PFSK-1 (cell line): ENCODE measurements around the gene USP11.

Experiments
- POLR2AphosphoS5 ChIP-seq: IDR thresholded peaks from 2 replicates; pipeline ENCODE4 v1.6.1; 2012; ENCODE audit warnings: low read depth, mild to moderate bottlenecking, control low read depth, low read length, moderate library complexity
- SIN3A ChIP-seq: IDR thresholded peaks from 2 replicates; pipeline ENCODE4 v1.6.1; 2012; ENCODE audit warnings: mild to moderate bottlenecking, low read length, moderate library complexity, borderline replicate concordance; ENCODE audit not compliant: insufficient read depth
- TAF1 ChIP-seq: IDR thresholded peaks from 2 replicates; pipeline ENCODE4 v1.6.1; 2012; ENCODE audit warnings: low read length, control low read depth, borderline replicate concordance; ENCODE audit not compliant: insufficient read depth
- TF ChIP-seq, protein P1 (sequence below), 2 experiments: IDR thresholded peaks; 2 replicates each; pipeline versions ENCODE4 v1.6.1 to v1.8.0; 2011 to 2012; ENCODE audit warnings: low read depth in 2 of 2, low read length in 2 of 2, control low read depth in 1 of 2, inconsistent platforms in 1 of 2, mild to moderate bottlenecking in 1 of 2, moderate library complexity in 1 of 2; ENCODE audit not compliant: insufficient read depth in 1 of 2

DNA sequence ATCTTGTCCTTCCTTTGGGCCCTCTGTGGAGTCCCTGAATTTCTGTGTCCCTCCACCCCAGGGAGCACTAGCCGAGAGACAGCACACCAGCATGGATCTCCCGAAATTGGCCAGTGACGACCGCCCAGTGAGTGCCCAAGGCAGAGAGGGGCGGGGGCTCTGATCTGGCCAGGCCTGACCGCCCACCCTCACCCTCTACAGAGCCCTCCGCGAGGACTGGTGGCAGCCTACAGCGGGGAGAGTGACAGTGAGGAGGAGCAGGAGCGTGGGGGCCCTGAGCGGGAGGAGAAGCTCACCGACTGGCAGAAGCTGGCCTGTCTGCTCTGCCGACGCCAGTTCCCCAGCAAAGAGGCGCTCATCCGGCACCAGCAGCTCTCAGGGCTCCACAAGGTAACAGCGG lies 47.6 kb upstream of the USP11 start:
- TF ChIP-seq, protein P1, sequence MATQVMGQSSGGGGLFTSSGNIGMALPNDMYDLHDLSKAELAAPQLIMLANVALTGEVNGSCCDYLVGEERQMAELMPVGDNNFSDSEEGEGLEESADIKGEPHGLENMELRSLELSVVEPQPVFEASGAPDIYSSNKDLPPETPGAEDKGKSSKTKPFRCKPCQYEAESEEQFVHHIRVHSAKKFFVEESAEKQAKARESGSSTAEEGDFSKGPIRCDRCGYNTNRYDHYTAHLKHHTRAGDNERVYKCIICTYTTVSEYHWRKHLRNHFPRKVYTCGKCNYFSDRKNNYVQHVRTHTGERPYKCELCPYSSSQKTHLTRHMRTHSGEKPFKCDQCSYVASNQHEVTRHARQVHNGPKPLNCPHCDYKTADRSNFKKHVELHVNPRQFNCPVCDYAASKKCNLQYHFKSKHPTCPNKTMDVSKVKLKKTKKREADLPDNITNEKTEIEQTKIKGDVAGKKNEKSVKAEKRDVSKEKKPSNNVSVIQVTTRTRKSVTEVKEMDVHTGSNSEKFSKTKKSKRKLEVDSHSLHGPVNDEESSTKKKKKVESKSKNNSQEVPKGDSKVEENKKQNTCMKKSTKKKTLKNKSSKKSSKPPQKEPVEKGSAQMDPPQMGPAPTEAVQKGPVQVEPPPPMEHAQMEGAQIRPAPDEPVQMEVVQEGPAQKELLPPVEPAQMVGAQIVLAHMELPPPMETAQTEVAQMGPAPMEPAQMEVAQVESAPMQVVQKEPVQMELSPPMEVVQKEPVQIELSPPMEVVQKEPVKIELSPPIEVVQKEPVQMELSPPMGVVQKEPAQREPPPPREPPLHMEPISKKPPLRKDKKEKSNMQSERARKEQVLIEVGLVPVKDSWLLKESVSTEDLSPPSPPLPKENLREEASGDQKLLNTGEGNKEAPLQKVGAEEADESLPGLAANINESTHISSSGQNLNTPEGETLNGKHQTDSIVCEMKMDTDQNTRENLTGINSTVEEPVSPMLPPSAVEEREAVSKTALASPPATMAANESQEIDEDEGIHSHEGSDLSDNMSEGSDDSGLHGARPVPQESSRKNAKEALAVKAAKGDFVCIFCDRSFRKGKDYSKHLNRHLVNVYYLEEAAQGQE (IDR thresholded peaks at IDR 0.05; ENCODE audit: insufficient read depth in 1 of 2, low read depth in 2 of 2, low read length in 2 of 2), result no peak
- TF ChIP-seq POLR2AphosphoS5 (no peak), TAF1 (no peak), SIN3A (no peak)
